Measurements from ENCODE around the gene ZDHHC15.

DNA sequence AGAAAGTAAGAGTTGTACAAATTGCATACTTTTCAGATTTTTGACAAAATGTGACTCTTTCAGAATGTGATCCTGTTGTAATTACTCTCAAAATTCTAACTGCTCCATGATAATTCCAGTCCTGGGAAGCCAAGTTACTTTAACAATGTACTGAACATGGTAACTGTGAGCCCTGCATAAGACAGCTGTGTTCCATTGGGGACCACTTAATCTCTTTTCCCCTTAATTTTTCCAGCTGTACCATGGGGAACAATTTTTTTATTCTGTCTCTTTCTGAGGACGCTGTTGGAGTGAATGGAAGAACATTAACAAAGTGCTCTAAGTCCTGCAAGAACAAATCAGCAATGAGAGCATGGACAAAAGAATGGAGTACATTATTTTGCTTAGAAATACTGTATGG, 153.1 kb downstream of the ZDHHC15 start:
- TF ChIP-seq, protein P1, sequence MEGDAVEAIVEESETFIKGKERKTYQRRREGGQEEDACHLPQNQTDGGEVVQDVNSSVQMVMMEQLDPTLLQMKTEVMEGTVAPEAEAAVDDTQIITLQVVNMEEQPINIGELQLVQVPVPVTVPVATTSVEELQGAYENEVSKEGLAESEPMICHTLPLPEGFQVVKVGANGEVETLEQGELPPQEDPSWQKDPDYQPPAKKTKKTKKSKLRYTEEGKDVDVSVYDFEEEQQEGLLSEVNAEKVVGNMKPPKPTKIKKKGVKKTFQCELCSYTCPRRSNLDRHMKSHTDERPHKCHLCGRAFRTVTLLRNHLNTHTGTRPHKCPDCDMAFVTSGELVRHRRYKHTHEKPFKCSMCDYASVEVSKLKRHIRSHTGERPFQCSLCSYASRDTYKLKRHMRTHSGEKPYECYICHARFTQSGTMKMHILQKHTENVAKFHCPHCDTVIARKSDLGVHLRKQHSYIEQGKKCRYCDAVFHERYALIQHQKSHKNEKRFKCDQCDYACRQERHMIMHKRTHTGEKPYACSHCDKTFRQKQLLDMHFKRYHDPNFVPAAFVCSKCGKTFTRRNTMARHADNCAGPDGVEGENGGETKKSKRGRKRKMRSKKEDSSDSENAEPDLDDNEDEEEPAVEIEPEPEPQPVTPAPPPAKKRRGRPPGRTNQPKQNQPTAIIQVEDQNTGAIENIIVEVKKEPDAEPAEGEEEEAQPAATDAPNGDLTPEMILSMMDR (tag by site-specific recombination; IDR thresholded peaks at IDR 0.05): no peak
- TF ChIP-seq ZNF37A (tag by site-specific recombination; IDR thresholded peaks at IDR 0.05) (no peak), MZF1 (tag by site-specific recombination; IDR thresholded peaks at IDR 0.05; ENCODE audit: borderline replicate concordance) (no peak), ZNF23 (tag by site-specific recombination; IDR thresholded peaks at IDR 0.05; ENCODE audit: borderline replicate concordance) (no peak), ZXDB (tag by site-specific recombination; IDR thresholded peaks at IDR 0.05) (no peak), ZNF114 (tag by site-specific recombination; IDR thresholded peaks at IDR 0.05) (no peak), ZNF324 (tag by site-specific recombination; IDR thresholded peaks at IDR 0.05) (no peak), YY1 (tag by site-specific recombination; IDR thresholded peaks at IDR 0.05) (no peak), ZFP37 (tag by site-specific recombination; IDR thresholded peaks at IDR 0.05) (no peak), ZNF670 (tag by site-specific recombination; IDR thresholded peaks at IDR 0.05; ENCODE audit: low read depth) (no peak), SETDB1 (IDR thresholded peaks at IDR 0.05; ENCODE audit: insufficient read length, low read length) (no peak), ZEB2 (tag by site-specific recombination; IDR thresholded peaks at IDR 0.05) (no peak)
- TF ChIP-seq, protein P2, sequence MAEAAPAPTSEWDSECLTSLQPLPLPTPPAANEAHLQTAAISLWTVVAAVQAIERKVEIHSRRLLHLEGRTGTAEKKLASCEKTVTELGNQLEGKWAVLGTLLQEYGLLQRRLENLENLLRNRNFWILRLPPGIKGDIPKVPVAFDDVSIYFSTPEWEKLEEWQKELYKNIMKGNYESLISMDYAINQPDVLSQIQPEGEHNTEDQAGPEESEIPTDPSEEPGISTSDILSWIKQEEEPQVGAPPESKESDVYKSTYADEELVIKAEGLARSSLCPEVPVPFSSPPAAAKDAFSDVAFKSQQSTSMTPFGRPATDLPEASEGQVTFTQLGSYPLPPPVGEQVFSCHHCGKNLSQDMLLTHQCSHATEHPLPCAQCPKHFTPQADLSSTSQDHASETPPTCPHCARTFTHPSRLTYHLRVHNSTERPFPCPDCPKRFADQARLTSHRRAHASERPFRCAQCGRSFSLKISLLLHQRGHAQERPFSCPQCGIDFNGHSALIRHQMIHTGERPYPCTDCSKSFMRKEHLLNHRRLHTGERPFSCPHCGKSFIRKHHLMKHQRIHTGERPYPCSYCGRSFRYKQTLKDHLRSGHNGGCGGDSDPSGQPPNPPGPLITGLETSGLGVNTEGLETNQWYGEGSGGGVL (tag by site-specific recombination; IDR thresholded peaks at IDR 0.05): no peak
- TF ChIP-seq, protein P3, sequence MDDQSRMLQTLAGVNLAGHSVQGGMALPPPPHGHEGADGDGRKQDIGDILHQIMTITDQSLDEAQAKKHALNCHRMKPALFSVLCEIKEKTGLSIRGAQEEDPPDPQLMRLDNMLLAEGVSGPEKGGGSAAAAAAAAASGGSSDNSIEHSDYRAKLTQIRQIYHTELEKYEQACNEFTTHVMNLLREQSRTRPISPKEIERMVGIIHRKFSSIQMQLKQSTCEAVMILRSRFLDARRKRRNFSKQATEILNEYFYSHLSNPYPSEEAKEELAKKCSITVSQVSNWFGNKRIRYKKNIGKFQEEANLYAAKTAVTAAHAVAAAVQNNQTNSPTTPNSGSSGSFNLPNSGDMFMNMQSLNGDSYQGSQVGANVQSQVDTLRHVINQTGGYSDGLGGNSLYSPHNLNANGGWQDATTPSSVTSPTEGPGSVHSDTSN (CRISPR knock-in tag; IDR thresholded peaks at IDR 0.05): no peak

All from HEK293 (cell line).